Measurements from ENCODE around the gene SMIM8. TPM values are rescaled to one million over a fixed set of nuclear protein-coding genes. Genes with fewer than 3 reads are reported as not detected.
"Not testable (repeated sequence)": the region's sequence is repeated elsewhere in the genome, so short reads cannot be mapped to it uniquely, and the experiment has no call there.

SMIM8 gene
- total RNA-seq, 1 donor from 2014 or later: 3.3 TPM

DNA sequence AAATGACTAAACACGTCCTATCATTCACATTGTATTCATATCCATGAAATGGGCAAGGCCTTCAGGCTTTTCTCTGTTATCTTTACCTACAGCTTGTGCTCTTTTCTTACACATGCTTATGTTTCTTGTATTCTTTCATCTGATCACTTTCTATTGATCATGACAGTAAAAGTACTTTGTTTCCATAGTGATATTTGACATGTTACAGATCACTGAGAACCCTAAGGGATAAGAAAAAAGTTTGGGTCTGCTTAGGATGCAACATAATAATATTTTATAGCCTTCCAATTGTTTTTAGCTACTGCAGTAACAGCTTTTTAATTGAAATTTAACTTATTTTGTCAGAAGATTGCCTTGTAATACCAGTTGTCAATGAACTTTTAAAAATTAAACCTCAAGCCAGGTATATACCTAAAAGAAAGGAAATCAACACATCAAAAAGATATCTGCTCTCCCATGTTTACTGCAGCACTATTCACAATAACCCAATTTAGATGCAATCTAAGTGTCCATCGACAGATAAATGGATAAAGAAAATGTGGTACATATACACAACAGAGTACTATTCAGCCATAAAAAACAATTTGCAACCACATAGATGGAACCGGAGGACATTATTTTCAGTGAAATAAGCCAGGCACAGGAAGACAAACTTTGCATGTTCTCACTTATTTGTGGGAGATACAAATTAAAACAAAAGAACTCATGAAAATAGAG lies 3.0 kb upstream of the SMIM8 start:
- no peaks in the 10 kb centered on the region for H3K27me3 ChIP-seq (ENCODE audit: control insufficient read depth, insufficient read depth, low read length)
- DNase-seq (ENCODE audit: low read depth): no peak
- TF ChIP-seq, protein P1, sequence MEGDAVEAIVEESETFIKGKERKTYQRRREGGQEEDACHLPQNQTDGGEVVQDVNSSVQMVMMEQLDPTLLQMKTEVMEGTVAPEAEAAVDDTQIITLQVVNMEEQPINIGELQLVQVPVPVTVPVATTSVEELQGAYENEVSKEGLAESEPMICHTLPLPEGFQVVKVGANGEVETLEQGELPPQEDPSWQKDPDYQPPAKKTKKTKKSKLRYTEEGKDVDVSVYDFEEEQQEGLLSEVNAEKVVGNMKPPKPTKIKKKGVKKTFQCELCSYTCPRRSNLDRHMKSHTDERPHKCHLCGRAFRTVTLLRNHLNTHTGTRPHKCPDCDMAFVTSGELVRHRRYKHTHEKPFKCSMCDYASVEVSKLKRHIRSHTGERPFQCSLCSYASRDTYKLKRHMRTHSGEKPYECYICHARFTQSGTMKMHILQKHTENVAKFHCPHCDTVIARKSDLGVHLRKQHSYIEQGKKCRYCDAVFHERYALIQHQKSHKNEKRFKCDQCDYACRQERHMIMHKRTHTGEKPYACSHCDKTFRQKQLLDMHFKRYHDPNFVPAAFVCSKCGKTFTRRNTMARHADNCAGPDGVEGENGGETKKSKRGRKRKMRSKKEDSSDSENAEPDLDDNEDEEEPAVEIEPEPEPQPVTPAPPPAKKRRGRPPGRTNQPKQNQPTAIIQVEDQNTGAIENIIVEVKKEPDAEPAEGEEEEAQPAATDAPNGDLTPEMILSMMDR (IDR thresholded peaks at IDR 0.05; ENCODE audit: insufficient read depth, low read length, poor library complexity, severe bottlenecking): no peak
- H3K4me3 ChIP-seq (ENCODE audit: low read depth, low read length): no peak overlapping the region
- H3K36me3 ChIP-seq (ENCODE audit: control insufficient read depth, insufficient read depth, low read length): no peaks in the 10 kb centered on the region

DNA sequence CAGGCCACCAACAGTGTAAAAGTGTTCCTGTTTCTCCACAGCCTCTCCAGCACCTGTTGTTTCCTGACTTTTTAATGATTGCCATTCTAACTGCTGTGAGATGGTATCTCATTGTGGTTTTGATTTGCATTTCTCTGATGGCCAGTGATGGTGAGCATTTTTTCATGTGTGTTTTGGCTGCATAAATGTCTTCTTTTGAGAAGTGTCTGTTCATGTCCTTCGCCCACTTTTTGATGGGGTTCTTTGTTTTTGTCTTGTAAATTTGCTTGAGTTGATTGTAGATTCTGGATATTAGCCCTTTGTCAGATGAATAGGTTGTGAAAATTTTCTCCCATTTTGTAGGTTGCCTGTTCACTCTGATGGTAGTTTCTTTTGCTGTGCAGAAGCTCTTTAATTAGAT lies 1.5 kb downstream of the SMIM8 start:
- not testable (repeated sequence) for DNase-seq (ENCODE audit: low read depth); H3K27me3 ChIP-seq (ENCODE audit: control insufficient read depth, insufficient read depth, low read length); H3K36me3 ChIP-seq (ENCODE audit: control insufficient read depth, insufficient read depth, low read length); H3K4me3 ChIP-seq (ENCODE audit: low read depth, low read length)

DNA sequence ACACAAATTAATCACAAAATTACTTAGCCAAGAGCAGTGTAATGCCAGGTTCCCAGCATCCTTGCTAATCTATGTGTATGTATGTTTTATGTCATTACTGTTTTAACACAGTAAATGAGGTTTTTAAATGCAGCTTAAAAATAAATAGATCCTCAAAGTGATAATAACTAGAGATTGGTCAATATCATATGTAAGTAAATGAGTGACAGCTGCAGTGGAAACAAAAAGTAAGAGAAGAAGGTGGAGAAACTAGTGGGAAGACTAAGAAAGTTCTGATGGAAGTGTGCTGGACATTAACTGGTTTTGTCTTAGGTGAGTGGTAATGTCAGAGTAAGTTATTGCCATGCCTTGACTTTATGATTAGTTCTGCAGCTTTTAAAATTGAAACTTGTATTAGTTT lies 8.6 kb downstream of the SMIM8 start:
- Histone ChIP-seq H3K36me3 (ENCODE audit: control insufficient read depth, insufficient read depth, low read length) (no peaks in the 10 kb centered on the region), H3K27me3 (ENCODE audit: control insufficient read depth, insufficient read depth, low read length) (no peaks in the 10 kb centered on the region), H3K4me3 (ENCODE audit: low read depth, low read length) (no peak overlapping the region)
- DNase-seq (ENCODE audit: low read depth): no peak
- TF ChIP-seq, protein P1 (IDR thresholded peaks at IDR 0.05; ENCODE audit: insufficient read depth, low read length, poor library complexity, severe bottlenecking): no peak

DNA sequence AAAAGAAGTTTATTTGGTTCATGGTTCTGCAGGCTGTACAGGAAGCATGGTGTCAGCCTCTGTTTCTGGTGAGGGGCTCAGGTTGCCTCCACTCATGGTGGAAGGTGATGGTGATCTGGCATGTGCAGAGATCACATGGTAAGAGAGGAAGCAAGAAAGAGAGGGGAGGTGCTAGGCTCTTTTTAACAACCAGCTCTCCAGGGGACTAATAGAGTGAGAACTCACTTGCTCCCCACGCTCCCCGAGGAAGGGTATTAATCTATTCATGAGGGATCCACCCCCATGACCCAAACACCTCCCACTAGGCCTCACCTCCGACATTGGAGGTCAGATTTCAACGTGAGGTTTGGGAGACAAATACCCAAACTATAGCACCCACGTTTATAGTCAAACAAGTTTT lies 10.6 kb downstream of the SMIM8 start:
- Histone ChIP-seq H3K4me3 (ENCODE audit: low read depth, low read length) (no peak overlapping the region), H3K27me3 (ENCODE audit: control insufficient read depth, insufficient read depth, low read length) (no peaks in the 10 kb centered on the region), H3K36me3 (ENCODE audit: control insufficient read depth, insufficient read depth, low read length) (no peaks in the 10 kb centered on the region)
- TF ChIP-seq, protein P1 (IDR thresholded peaks at IDR 0.05; ENCODE audit: insufficient read depth, low read length, poor library complexity, severe bottlenecking): no peak
- no peak for DNase-seq (ENCODE audit: low read depth)

DNA sequence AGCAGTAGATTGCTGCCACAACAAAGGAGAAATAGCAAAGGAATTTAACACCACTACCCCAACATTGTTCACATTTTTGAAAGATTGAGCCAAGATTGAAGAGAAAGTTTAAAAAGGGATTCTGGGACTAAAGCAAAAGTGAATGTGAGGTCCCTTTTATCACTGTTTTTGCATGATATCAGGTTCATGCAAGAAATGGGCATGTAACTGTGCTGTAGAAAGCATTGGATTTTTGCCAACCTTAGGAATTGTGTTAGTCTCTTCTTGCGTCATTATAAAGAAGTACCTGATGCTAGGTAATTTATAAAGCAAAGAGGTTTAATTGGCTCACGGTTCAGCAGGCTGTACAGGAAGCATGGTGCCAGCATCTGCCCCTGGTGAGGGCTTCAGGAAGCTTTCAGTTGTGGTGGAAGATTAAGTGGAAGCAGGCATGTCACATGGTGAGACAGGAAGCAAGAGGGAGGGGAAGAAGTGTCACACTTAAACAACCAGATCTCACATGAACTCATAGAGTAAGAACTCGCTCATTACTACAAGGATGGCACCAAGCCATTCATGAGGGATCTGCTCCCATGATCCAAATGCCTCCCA lies 11.3 kb downstream of the SMIM8 start:
- no peaks in the 10 kb centered on the region for H3K36me3 ChIP-seq (ENCODE audit: control insufficient read depth, insufficient read depth, low read length)
- no peak for DNase-seq (ENCODE audit: low read depth)
- H3K27me3 ChIP-seq (ENCODE audit: control insufficient read depth, insufficient read depth, low read length): no peaks in the 10 kb centered on the region
- no peak overlapping the region for H3K4me3 ChIP-seq (ENCODE audit: low read depth, low read length)
- TF ChIP-seq, protein P1 (IDR thresholded peaks at IDR 0.05; ENCODE audit: insufficient read depth, low read length, poor library complexity, severe bottlenecking): no peak

DNA sequence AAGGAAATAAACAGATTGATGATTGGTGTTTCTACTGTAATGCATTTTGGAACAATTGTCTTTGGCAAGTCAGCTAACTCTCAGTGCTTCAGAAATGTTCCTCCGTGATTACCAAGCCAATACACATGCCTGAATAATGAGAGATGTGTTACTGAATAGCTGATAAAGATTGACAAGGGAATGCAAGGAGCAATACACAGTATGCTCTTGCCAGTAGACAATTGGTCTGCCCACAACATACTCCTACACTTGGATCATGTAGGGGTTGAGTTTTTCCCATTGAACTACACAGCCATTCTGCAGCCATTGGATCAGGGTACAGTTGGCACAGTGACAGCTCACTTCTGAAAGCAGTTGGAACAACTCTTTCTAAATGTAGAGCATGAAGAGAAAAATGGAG lies 12.3 kb downstream of the SMIM8 start:
- no peak overlapping the region for H3K4me3 ChIP-seq (ENCODE audit: low read depth, low read length)
- H3K36me3 ChIP-seq (ENCODE audit: control insufficient read depth, insufficient read depth, low read length): no peaks in the 10 kb centered on the region
- TF ChIP-seq, protein P1 (IDR thresholded peaks at IDR 0.05; ENCODE audit: insufficient read depth, low read length, poor library complexity, severe bottlenecking): no peak
- H3K27me3 ChIP-seq (ENCODE audit: control insufficient read depth, insufficient read depth, low read length): no peaks in the 10 kb centered on the region
- DNase-seq (ENCODE audit: low read depth): no peak

Measured in kidney epithelial cell (primary cell).